ENCODE data around the gene ROBO4.

The ROBO4 gene

DNA sequence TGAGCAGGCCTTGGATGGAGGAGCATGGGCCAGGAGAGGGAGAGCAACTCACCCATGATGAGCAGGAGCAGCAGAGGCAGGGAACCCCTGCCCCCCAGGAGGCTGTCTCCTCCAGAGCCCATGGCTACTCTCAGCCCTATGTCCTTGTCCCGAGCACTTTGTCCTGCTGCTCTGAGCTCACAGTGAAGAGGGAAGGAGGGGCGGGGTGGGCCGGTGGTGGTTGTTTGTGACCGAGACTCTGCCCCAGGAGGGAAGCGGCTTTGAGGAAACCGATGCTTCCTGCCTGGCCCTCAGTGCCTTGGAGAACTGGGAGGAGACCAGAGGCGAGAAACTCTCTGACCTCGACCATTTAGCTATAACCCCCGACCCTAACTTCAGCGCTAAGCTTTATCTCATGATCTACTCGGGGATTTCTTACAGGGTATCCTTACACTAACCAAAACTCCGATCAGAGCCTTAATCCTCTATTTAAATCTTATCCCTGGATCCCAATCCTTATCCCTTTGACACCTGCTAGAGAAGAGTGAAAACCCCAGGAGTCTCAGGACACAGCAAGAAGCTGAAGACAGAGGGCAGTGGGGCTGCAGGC, at the start of gene ROBO4:
ROBO4 (minus strand) TSS at position 192 of the 589 bp plus-strand sequence; CDS start at position 122, 70 bp downstream.
- no peak for DNase-seq

DNA sequence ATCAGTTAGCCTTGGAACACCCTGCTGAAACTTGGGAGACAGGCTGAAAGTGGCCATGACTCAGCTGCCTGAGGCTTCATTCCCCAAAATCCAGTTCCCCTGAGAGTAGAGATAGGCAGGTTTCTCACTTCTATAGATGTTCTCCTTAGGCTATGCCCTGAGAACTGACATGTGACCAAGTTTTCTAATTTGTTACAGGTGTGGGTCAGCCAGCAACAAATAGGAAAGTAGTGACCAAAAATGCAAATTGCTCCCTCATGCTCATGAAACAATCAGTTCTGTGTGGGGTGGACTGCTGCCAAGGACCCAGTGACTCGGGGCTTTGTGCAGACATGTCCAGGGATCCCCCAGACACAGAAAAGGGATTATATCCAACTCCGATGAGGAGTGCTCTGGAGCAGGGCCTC, 49.1 kb upstream of the ROBO4 start:
- no peak for DNase-seq

GRCh38 chr11:124945826-124946225, 48.2 kb upstream of the ROBO4 start:
- DNase-seq: no peak

DNA sequence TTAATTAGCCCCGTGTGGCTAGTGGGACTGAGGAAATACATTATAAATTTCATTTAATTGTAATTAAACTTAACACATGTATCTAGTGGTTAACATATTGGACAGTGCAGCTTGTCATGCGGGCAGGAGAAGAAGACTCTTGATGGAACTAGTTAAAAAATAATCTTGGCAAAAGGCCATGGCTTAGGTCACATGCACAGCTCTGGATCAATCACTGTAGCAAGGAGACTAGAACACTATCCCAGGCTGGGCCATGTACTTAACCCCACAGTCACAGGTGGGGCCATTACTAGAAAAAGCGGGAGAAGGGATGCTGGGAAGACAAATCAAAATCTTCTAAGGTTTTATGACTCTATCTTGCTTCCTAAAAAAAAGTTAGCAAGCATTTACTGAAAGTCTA, 46.9 kb upstream of the ROBO4 start:
- DNase-seq: no peak

DNA sequence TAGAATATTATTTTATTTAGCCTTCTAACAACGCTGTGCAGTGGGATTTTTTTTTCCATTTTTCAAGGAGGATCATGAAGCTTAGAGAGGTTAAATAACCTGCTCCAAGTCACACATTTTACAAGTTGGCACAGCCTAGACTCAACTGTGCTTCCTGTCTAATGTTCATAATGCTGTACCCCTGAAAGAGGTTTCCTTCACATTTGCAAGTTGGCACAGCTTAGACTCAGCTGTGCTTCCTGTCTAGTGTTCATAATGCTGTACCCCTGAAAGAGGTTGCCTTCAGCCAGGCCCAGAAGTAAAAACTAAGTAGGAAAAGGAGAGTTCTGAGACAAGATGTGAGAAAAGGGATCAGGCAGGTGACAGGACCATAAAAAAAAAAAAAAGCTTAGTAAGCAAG, 46.1 kb upstream of the ROBO4 start:
- no peak for DNase-seq

DNA sequence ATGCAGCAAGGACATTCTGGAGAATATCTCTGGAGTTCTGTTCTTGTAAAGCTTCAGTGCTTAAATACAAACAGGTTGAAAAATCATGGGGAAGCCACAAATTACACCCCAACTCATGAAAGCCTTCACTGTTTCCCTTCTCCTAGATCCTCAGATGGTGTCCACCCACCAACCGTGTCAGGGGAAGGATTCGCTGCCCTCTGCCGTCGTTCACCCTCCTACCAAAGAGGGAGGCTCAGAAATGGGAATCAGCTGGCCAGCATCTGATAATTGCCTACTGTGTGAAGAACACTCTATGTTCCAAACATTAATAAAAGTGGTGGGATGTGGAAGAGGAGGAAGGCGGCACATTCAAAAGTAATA, 45.6 kb upstream of the ROBO4 start:
- no peak for DNase-seq

DNA sequence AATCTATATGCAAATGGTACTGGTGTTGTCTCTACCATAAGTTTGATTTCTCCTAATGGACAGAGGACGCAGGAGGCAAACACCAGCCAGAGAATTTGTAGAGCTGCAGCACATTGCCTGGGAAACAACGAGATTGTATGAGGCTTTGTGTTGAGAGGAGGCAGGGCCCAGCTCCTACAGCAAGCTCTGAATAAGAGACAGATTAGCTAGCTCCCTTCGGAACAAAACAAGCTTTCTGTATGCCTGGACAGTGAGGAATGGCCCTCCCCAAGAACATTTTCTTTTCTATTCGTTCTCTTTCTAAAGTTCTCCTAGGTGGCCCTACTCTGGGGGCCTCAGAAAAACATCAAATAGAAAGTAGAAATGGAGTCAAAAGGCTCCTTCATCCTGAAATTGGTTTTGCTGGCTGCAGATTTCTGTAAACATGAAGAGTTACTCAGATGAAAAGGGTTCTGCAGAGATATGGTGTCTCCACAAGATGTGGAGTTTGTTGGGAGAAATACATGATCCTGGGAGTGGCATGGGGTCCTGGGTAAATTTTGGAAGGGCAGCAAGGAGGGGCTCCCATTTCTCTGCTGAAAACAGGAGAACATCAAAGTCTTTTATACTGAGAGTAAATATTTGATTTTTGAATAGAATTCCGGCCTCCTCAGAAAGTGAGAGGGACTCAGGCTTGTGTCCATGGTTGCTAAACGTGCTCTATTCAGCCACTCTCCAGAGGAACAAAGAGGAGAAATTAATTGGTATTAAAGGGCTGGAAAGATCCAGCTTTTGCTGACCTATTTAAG, 45.0 kb upstream of the ROBO4 start:
- DNase-seq: no peak

- DNase-seq: no peak
These were observed 44.0 kb upstream of the ROBO4 start for GRCh38 chr11:124941703-124942102.

- no peak for DNase-seq
These were observed 41.3 kb upstream of the ROBO4 start for GRCh38 chr11:124938970-124939369.

DNA sequence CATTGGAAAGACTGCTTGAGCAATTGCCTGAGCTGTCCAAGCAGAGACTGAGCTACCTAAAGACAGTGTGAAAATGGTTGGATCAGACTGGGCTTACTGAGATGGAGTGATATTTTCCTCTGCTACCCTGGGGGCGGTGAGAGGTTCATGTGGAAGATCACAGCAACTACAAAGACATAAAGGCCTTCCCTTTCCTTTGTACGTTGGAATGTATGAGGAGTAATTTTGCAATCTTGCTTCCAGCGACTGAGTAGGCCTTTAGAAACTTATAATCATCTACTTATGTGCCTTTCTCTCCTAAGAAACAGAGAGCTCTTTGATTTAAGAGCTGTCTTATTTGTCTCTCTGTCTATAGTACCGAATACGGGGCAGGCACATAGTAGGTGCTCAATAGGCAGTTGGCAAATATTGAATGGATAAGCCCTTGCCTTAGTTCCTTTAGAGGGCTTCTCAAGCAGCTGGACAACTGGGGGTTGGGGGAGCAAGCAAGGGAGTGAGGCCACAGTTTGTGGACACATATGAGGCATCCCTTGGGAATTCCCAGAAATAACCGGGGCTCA, 40.6 kb upstream of the ROBO4 start:
- DNase-seq: no peak

- no peak for DNase-seq
These were observed 39.8 kb upstream of the ROBO4 start for GRCh38 chr11:124937336-124937935.

GRCh38 chr11:124935548-124936514, 38.2 kb upstream of the ROBO4 start, which contains the start of gene HEPACAM:
TSS of gene HEPACAM (minus strand) at chr11:124936047. CDS start at chr11:124936006, 41 bp downstream.
- DNase-seq: no peak

DNA sequence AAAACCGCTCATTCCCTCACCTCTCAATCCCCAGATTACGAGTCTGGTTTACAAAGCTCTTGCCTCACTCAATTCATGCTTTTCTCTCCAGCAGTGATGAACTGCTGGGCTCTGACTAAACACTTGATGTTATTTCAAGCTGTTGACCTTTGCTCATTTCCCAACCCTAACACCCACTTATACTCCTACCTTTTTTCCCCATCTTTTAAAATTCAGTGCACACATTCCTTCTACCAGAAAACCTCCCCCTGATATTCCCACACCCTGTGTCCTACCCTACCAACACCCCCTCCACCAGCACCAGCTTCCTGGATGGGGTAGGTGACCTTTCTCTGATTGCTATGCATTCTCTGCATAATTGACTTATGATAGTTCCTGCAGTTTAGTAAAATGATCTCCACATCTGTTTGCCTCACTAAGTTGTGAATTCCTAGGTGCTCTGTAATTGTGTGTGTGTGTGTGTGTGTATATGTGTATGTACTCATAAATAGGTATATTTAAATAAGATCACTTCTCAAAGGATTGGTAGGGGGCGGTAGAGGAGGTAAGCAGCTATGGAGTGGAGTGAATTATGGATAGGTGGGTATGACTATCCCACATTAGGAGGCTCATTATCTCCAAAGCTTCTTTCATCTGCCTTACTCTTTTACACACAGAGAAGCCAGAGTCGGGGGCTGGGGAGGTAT, 37.3 kb upstream of the ROBO4 start:
- DNase-seq: peak in 1 of 2 experiments; percentile 73

DNA sequence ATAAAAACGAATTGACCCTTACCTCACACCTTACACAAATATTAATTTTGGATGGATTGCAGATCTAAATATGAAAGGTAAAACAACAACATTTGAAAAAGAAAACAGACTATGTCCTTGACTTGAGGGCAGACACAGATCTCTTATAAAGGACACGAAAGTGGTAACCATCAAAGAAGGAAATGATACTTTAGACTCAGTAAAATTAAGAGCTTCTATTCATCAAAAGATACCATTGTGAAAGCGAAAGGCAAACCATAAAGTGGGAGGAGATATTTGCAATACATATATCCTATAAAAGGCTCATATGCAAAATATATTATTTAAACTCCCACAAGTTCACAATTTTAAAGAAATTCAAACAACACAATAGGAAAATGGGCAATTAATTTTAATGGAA, 33.1 kb upstream of the ROBO4 start:
- no peak for DNase-seq

GRCh38 chr11:124928942-124929665, 31.4 kb upstream of the ROBO4 start:
- no peak for DNase-seq

DNA sequence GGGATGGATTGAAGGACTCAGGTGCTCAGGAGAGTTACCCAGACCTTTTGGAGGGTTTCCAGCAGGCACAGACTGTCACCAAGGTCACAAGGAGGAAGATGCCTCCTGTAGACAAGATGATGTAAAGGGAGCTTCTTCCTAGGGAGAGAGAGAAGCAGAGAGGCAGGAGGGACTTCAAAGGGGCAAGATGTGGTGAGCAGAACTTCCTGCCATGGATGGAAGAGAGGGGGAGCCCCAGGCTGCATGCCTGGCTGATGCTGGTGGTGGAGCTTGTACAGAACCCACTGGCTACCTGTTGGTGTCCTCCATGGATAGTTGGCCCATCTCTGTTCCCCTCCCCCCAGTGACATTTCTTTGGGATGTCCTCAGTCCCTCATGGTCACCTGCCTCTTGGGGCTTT, 25.6 kb upstream of the ROBO4 start:
- DNase-seq: no peak

- DNase-seq: no peak
These were observed 25.2 kb upstream of the ROBO4 start for GRCh38 chr11:124922831-124923230.

GRCh38 chr11:124920870-124921609, 23.4 kb upstream of the ROBO4 start:
- peak in 1 of 2 experiments; percentile 66 for DNase-seq

GRCh38 chr11:124920356-124920755, 22.7 kb upstream of the ROBO4 start:
- no peak for DNase-seq

GRCh38 chr11:124919898-124920297, 22.2 kb upstream of the ROBO4 start:
- DNase-seq: no peak

GRCh38 chr11:124918950-124919349, 21.3 kb upstream of the ROBO4 start, which contains the start of gene HEPN1:
TSS of gene HEPN1 (plus strand) at chr11:124919250.
- DNase-seq: no peak
